Inflammatory macrophage treated with lipopolysaccharide for 1 hour (primary cell): ENCODE data around the gene WDR36.

Experiments used
- DNase-seq, 2 donors: peaks; one replicate each; pipeline ENCODE4 v3.0.0-alpha.2; 2020 to 2022

WDR36 gene

GRCh38 chr5:111092062-111092853 is at the start of gene WDR36:
Gene WDR36 (plus strand): TSS chr5:111092348. CDS start chr5:111092457, 109 bp downstream.
- peak; percentile 81 to 95 for DNase-seq

GRCh38 chr5:111043712-111044506 is 48.2 kb upstream of the WDR36 start:
- DNase-seq: no peak

DNA sequence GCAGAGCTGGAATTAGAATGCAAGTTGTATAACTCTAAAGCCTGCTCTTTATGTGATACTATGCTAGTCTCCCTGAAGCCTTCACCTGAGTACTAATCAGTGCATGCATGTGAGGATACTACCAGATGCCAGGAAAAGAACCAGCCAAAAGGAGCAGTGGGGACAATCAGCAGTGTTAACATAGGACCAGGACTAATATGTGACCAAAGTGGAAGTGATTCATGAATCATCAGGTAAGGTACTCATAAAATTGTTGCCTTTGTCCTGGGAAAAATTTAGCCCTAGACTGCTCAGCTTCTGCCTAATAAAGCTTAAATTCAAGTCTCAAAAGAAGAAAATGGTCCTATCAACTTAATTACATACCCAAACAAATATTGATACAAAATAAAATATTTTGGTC is 34.1 kb upstream of the WDR36 start:
- no peak for DNase-seq

- DNase-seq: no peak
Measured at GRCh38 chr5:111060169-111060568, 32.0 kb upstream of the WDR36 start.

DNA sequence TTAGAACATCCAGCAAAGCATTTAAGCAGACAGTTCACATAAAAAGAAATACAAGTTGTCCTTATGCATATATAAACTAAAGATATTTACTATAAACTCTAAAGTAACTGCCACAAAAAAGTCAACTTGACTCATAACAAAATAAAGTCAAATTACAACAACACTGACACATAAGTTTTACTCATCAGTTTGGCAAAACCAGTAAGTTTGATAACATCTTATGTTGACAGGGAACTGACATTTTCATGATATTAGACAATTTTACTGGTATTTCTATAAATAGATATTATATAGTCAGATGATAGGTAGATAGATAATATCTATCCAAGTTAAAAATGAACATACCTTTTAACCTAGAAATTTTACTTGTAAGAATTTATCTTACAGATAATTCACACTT is 30.5 kb upstream of the WDR36 start:
- DNase-seq: no peak

DNA sequence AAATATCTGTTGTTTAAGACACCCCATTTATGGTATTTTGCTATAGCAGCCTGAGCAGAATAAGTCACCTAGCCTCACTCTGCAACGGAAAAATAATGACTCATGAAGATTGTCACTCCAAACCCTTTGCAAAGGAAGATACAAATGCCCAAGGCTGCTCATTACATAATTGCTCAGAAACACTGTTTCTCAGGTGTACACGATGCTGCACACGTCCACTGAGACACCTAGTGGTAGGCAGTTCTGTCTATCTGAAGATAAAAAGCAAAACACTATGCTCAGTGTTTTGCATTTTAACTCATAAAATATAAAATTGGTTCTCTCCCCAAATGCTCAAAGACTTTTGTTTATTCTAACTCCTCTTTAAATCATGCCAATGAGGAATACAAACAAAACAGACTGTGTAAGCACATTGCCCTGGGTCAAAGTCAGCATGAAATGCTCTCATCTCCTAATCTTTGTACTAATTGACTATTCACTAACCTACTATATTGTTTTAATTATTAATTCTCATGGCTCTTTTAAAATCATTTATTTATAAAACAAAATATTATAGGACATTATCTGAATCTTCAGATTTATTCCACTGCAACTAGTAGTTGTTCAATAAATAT is 28.3 kb upstream of the WDR36 start:
- no peak for DNase-seq

DNA sequence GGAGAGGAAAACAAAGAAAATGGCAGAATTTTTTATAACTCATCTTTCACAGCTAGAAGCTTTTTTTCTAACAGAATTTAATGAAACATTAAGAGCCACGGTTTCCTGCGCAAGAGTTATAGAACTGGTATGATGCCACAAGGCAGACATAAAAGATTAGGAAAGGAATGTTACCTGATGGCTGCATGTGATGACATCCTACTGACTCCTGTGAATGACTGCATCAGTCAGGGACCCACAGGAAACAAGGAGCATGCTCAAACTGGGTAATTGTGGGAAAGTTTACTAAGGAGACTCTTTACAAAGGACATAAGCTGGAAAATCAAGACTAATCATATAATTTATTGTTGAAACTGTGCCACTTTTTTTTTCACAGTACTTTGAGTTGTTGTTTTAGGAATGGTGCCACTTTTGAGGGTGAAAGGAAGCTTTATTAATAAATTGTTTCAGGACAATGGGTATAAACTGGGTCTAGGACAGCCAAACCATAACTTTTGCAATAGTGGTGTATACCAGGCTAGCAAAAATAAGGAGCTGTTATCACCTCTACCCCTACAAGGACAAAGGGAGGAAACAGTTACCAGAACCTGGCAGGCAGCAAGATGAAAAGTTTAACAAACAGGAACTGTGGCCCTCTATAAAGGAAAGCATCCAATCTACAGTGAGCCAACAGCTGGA is 25.7 kb upstream of the WDR36 start:
- no peak for DNase-seq

DNA sequence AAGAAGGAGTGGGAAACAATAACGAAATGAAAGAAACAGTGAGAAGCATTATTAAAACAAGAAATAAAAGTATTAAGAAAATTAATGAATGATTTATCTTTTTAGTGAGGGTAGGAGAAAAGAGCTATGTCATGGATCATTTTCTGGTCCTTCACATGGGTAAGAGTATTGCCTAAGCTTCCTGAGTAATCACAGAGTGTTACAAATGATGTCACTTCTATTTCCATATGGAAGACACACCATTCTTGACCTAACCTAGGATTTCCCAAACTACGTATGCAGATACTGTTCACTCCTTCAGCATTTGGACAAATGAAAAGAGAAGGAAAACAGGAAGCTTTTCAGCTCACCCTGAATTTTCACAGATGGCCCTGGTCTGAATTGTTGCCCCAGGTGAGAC is 23.9 kb upstream of the WDR36 start:
- peak; percentile 43 to 64 for DNase-seq

DNA sequence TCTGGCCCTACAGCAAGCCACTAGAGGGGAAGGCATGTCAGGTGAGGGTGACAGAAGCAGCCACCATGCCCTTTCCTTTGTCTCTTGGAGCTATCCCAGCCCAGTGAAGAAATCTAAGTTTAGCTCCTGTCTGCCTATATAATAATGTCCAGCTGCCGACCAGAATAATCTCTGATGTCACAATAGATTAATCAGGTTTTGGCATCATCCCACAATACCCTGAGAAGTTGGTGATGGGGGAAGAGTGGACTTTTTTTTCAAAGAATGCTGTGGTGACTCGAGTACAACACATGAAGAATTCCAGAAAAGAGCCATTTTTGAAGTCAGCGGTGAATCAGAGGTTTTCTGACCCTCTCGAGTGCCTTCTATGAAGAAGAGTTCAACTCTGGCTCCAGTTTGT is 22.3 kb upstream of the WDR36 start:
- DNase-seq: no peak

DNA sequence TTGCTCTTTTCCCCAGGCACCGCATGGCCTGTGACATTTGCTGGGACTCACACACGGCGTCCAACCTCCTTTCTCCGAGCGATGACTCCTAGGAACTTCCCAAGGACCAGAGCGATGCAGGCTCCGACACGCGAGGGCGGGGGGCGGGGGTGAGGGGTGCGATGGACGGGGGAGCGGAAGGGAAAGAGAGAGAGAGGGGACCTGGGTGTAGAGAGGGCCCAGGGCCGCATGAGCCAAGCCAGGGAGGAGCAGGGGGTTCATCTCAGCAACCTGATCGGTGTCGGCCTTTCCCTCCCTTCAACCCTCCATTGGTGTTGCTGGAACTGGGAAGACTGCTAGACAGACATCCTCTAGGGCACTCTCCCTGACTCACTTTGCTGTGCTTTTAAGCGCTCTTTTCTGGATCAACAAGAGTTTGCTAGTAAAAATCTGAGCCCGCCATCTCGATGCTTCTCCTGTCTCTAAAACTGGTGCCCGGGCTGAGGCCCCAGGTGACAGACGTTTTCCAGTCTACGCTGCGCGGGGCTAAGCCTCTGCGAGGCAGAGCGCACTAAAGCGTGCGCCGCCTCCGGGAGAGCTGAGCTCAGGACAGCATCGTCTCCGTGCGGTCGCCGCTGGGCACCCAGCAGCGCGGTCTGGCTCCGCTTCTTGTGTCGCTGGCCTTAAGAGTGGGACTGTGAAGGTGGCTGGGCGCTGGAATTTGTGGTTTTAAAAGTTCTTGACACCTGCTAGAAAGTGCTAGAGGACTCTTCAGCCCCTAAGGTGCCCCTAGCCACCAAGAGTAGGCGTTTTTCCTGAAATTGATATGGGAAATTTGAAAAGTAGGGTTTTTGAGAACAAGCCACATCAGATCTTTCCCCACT is 21.6 kb upstream of the WDR36 start:
- no peak for DNase-seq

DNA sequence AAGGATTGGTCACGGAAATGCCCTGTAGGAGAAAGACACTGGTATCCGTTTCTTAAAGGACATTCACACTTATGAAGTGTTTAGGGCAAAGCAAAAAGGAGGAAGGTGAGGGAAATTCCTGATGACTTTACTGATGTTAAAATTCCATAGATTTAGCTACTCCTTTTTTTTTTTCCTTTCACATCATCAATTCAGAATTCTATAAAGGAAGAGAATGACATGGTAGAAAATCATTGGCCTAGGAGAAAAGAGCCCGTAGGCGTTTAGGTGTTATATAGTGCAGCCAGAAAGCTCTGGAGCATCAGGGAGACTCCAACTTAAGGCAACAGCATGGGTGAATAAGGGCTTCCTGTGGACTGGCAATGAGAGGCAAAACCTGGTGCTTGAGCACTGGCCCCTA is 20.7 kb upstream of the WDR36 start, which contains the start of gene TSLP:
Gene TSLP (plus strand): TSS at position 301 of the 400 bp plus-strand sequence. CDS start 178 bp downstream, outside the sequence.
- no peak for DNase-seq

- DNase-seq: peak; percentile 60 to 62
Measured at GRCh38 chr5:111072949-111073682, 19.0 kb upstream of the WDR36 start.

DNA sequence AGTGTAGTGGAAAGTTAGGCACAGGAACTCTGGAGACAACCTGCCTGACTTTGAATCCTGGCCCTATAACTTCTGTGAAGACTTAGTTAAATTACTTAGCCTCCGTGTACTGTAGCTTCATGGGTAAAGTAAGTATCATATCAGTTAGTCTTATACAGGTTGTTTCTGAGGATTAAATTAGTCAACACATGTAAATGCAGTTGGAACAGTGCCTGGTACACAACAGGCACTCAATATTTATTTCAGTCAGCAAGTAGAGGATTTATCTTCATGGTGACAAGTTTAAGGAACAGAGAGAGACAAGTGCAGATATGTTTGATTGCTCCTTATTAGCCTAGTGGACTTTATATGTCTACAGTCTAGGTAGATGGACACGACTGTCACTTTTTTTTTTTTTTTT is 17.9 kb upstream of the WDR36 start:
- DNase-seq: no peak

- DNase-seq: peak; percentile 27 to 69
Measured at GRCh38 chr5:111075520-111075919, 16.6 kb upstream of the WDR36 start.

DNA sequence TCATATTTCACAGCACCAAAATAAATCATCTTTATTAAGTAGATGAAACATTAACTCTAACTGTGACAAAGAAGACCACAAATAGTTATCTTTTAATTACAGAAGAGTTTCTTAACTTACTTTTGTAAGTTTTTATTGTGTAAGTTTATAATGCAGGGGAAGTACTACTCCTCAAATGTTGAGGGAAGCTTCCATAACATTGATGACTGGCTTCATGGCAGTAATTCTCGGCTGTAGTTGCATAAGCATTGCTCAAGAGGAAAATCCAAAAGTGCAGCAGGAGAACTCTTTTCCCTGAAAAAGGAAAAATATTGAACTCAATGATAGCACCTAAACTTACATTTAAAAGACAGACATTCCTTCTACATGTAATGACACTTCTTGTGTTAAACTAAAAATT is 16.1 kb upstream of the WDR36 start:
- DNase-seq: peak; percentile 72 to 76

DNA sequence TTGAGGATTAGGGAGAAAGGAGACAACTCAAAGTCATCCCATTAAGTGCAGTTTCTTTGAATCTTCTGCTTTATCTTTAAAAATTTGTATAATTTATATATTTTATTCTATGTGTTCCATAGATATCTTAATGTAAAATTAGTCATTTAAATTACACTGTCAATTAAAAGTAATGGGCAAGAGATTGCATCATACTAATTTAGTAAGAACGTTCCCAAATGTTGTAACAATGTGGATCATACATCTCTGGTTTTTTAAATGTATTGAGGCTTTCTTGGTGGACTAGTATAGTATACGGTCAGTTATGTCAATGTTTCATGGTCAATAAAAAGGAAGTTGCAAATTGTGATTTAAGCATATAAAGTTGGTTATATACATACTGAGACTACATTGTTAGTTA is 14.5 kb upstream of the WDR36 start:
- DNase-seq: peak in 1 of 2 donors; percentile 14

- no peak for DNase-seq
Measured at GRCh38 chr5:111079846-111080245, 12.3 kb upstream of the WDR36 start.

- no peak for DNase-seq
Measured at GRCh38 chr5:111083323-111083722, 8.8 kb upstream of the WDR36 start.

- no peak for DNase-seq
Measured at GRCh38 chr5:111095982-111096381, 3.8 kb downstream of the WDR36 start.

DNA sequence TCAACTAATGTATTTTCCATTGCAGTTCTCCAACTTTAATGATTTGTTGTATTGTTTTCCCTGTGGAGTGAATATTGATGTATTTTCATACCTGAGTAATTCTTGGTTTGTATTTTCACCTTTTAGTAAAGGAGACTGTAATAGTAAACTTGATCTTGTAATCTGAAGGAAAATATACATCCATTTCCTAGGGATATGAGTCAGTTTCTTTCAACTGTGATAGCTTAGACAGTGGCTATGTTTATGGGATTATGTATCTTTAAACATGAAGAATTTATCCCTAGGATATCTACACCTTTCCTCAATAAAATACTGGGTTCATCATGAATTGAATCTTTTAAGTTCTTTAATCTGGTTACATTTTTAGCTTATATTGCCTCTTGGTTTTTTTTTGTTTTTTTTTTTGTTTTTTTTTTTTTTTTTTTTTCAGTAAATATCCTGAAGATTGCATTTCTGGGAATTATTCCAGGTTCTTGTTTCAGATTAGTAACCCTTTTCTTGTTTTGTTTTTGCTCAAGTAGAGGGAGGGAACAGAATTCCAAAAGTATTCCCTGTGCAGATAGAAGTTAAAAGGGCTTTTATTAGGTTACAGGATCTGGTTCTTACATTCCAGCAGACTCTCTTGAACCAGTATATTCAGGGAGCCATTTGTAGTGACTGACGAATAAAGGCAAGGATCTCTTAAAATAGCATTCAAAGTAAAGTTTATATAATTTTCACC is 7.1 kb downstream of the WDR36 start:
- no peak for DNase-seq
